Ishikawa (cell line): ENCODE data around the gene SUMO3.

Experiments used
- CEBPB ChIP-seq: IDR thresholded peaks from 2 replicates; pipeline ENCODE4 v1.6.1; 2012
- CREB1 ChIP-seq: IDR thresholded peaks from 2 replicates; pipeline ENCODE4 v1.6.1; 2012; ENCODE audit warnings: low read depth
- EGR1 ChIP-seq: IDR thresholded peaks from 2 replicates; pipeline ENCODE4 v1.6.1; 2012
- EP300 ChIP-seq: IDR thresholded peaks from 2 replicates; pipeline ENCODE4 v1.6.1; 2012; ENCODE audit warnings: borderline replicate concordance
- FOXM1 ChIP-seq: IDR thresholded peaks from 2 replicates; pipeline ENCODE4 v1.6.1; 2012; ENCODE audit warnings: low read depth, borderline replicate concordance
- NFIC ChIP-seq: IDR thresholded peaks from 2 replicates; pipeline ENCODE4 v1.6.1; 2012
- RAD21 ChIP-seq: IDR thresholded peaks from 2 replicates; pipeline ENCODE4 v1.6.1; 2012; ENCODE audit warnings: low read depth
- TAF1 ChIP-seq: IDR thresholded peaks from 2 replicates; pipeline ENCODE4 v1.6.1; 2012; ENCODE audit warnings: low read depth, mild to moderate bottlenecking
- TCF12 ChIP-seq: IDR thresholded peaks from 2 replicates; pipeline ENCODE4 v1.6.1; 2012; ENCODE audit warnings: low read depth
- TEAD4 ChIP-seq: IDR thresholded peaks from 2 replicates; pipeline ENCODE4 v1.6.1; 2012
- YY1 ChIP-seq: IDR thresholded peaks from 2 replicates; pipeline ENCODE4 v1.6.1; 2012; ENCODE audit warnings: low read depth
- ZBTB7A ChIP-seq: IDR thresholded peaks from 2 replicates; pipeline ENCODE4 v1.6.1; 2012; ENCODE audit warnings: low read depth
- TF ChIP-seq, protein P1 (sequence below): IDR thresholded peaks from 2 replicates; pipeline ENCODE4 v1.6.1; 2012; ENCODE audit warnings: low read depth, mild to moderate bottlenecking
- TF ChIP-seq, protein P2 (sequence below): IDR thresholded peaks from 2 replicates; pipeline ENCODE4 v1.6.1; 2012
- TF ChIP-seq, protein P3 (sequence below): IDR thresholded peaks from 2 replicates; pipeline ENCODE4 v1.6.1; 2012

Gene SUMO3

DNA sequence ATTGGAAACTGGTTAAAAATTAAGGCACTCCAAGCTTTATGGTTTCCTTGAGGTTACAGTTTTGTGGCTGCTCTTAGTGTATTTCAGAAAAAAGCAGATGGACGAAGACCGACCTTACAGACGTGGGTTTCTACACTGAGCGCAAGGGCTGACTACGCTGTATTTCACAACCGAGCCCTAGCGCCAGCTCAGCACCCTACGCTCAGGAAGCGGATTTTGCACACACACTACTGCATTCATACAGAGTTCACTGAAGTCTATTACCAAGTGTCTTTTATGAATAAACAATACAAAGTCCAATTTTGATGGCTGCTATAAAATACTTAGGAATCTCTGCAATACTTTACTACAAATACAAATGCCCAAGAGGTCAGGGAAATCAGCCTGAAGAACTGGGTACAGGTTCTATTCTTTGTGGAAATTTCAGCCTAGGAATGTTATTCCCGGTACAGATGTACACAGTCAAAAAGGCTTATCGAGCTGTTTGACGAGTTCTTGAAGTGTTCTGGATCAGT, 31.8 kb upstream of the SUMO3 start:
- no peak for TF ChIP-seq FOXM1
- no peak for TF ChIP-seq CREB1
- TF ChIP-seq TAF1: no peak
- no peak for TF ChIP-seq ZBTB7A
- no peak for TF ChIP-seq TCF12
- TF ChIP-seq, protein P1, sequence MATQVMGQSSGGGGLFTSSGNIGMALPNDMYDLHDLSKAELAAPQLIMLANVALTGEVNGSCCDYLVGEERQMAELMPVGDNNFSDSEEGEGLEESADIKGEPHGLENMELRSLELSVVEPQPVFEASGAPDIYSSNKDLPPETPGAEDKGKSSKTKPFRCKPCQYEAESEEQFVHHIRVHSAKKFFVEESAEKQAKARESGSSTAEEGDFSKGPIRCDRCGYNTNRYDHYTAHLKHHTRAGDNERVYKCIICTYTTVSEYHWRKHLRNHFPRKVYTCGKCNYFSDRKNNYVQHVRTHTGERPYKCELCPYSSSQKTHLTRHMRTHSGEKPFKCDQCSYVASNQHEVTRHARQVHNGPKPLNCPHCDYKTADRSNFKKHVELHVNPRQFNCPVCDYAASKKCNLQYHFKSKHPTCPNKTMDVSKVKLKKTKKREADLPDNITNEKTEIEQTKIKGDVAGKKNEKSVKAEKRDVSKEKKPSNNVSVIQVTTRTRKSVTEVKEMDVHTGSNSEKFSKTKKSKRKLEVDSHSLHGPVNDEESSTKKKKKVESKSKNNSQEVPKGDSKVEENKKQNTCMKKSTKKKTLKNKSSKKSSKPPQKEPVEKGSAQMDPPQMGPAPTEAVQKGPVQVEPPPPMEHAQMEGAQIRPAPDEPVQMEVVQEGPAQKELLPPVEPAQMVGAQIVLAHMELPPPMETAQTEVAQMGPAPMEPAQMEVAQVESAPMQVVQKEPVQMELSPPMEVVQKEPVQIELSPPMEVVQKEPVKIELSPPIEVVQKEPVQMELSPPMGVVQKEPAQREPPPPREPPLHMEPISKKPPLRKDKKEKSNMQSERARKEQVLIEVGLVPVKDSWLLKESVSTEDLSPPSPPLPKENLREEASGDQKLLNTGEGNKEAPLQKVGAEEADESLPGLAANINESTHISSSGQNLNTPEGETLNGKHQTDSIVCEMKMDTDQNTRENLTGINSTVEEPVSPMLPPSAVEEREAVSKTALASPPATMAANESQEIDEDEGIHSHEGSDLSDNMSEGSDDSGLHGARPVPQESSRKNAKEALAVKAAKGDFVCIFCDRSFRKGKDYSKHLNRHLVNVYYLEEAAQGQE: no peak
- no peak for TF ChIP-seq TEAD4
- TF ChIP-seq CEBPB: no peak
- TF ChIP-seq RAD21: no peak
- TF ChIP-seq NFIC: no peak
- TF ChIP-seq EGR1: no peak
- TF ChIP-seq, protein P2, sequence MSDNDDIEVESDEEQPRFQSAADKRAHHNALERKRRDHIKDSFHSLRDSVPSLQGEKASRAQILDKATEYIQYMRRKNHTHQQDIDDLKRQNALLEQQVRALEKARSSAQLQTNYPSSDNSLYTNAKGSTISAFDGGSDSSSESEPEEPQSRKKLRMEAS: no peak
- TF ChIP-seq, protein P3, sequence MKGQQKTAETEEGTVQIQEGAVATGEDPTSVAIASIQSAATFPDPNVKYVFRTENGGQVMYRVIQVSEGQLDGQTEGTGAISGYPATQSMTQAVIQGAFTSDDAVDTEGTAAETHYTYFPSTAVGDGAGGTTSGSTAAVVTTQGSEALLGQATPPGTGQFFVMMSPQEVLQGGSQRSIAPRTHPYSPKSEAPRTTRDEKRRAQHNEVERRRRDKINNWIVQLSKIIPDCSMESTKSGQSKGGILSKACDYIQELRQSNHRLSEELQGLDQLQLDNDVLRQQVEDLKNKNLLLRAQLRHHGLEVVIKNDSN: no peak
- TF ChIP-seq YY1: no peak
- TF ChIP-seq EP300: no peak

DNA sequence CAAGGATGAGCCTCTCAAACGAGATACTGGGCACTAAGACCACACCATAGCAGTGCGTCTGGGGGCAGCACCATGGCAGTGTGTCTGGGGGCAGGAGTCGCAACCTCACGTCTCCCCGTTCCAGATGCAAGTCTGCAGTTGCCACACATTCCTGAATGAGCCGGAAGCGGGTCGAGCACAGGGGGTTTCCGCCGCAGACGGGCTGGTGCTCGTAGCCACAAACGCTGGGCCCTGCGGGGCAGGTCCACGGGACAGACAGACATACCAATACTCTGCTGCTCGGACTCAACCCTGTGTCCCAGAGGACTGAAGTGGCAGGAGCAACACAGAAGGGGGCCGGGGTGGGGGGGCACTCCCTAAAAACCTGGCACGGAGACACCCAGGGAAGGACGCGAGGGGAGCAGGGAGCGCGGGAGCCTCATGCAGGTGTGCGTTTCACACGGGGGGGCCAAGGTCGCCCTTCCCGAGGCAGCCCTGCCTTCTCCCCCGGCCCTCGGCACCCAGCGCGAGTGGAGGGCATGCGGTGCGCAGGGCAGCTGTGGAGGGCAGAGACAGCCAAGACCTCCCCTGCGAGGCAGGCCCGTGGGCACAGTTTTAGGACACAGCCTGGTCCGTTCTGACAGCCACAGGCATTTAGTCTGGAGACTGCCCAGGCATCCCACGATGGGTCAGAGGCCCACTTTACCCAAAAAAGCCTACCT, 31.1 kb upstream of the SUMO3 start:
- TF ChIP-seq EP300 (no peak), ZBTB7A (no peak), YY1 (no peak), CEBPB (no peak), RAD21 (no peak), EGR1 (no peak), TCF12 (no peak), NFIC (no peak), TAF1 (no peak), CREB1 (no peak)
- TF ChIP-seq, protein P1: no peak
- TF ChIP-seq, protein P2: no peak
- TF ChIP-seq, protein P3: no peak

DNA sequence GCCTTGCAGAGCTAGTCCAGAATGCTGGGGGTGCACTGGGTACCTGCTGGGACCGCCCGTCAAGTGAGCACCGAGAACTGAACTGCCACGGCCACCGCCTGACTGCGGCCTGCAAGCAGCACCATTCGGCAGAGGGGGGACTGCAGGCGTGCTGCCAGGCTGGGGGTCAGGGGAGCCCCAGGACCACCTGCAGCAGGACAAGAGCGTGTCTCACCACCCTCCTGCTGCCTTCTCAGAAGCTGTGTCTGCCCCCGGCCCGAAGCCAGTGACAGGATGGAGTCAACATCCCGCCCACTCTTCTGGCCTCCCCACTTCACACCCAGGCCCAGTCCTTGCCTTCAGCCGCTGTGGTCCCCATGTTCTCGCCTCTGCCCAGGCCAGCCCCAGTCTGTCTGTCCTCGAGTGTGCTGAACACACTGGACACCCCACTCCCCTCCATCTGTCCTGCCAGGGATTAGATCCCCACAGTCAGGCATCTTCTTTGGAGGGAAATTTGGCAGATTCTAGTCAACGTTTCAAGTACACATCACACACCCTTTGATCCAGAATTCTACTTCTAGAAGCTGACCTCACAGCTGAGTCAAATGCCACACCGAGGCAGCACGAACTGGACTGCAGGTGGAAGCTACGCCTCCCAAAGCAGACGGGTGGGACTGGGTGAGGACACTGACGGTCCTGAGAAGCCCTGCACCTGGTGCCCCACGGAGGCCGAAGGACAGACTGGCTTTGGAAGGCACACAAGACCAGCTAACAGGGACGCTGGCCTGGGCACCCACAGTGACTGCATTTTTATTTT, 29.6 kb upstream of the SUMO3 start:
- TF ChIP-seq EP300: no peak
- no peak for TF ChIP-seq TEAD4
- TF ChIP-seq NFIC: no peak
- TF ChIP-seq, protein P2: no peak
- TF ChIP-seq, protein P3: no peak
- TF ChIP-seq TAF1: no peak
- TF ChIP-seq, protein P1: no peak
